GM21390 (cell line): ENCODE results near the gene FRMD6.
"Not testable (repeated sequence)": the region's sequence is repeated elsewhere in the genome, so short reads cannot be mapped to it uniquely, and the experiment has no call there.

Source experiments
- ATAC-seq: cut with Tn5 transposase; IDR thresholded peaks from one replicate; pipeline ENCODE4 v1.9.1; 2021; ENCODE audit not compliant: unreplicated experiment

The FRMD6 gene

GRCh38 chr14:51628238-51628637, 23.5 kb upstream of the FRMD6 start:
- no peak for ATAC-seq

- ATAC-seq, result no peak
Measured at GRCh38 chr14:51630987-51631386, 20.7 kb upstream of the FRMD6 start.

GRCh38 chr14:51633298-51633697, 18.4 kb upstream of the FRMD6 start:
- not testable (repeated sequence) for ATAC-seq

GRCh38 chr14:51636109-51636508, 15.6 kb upstream of the FRMD6 start:
- no peak for ATAC-seq

- no peak for ATAC-seq
Measured at GRCh38 chr14:51638071-51638944, 13.4 kb upstream of the FRMD6 start.

- ATAC-seq, result no peak
Measured at GRCh38 chr14:51639668-51640316, 11.9 kb upstream of the FRMD6 start.

GRCh38 chr14:51643140-51643539, 8.6 kb upstream of the FRMD6 start:
- ATAC-seq, result no peak

GRCh38 chr14:51644217-51644933, 7.3 kb upstream of the FRMD6 start:
- no peak for ATAC-seq

GRCh38 chr14:51648296-51648695, 3.4 kb upstream of the FRMD6 start:
- no peak for ATAC-seq

GRCh38 chr14:51650716-51651387, 858 bp upstream of the FRMD6 start:
- ATAC-seq, result no peak

- ATAC-seq, result peak; percentile 41
Measured at GRCh38 chr14:51652168-51653078, 713 bp downstream of the FRMD6 start.

- ATAC-seq, result no peak
Measured at GRCh38 chr14:51653079-51653774, 1.5 kb downstream of the FRMD6 start.

GRCh38 chr14:51653775-51654532, 2.2 kb downstream of the FRMD6 start:
- ATAC-seq, result no peak

GRCh38 chr14:51654533-51654845, 2.8 kb downstream of the FRMD6 start:
- no peak for ATAC-seq

- no peak for ATAC-seq
Measured at GRCh38 chr14:51657762-51658161, 6.1 kb downstream of the FRMD6 start.

GRCh38 chr14:51658441-51659173, 6.9 kb downstream of the FRMD6 start:
- no peak for ATAC-seq

GRCh38 chr14:51660741-51661140, 9.0 kb downstream of the FRMD6 start:
- no peak for ATAC-seq

GRCh38 chr14:51661504-51661903, 9.8 kb downstream of the FRMD6 start:
- no peak for ATAC-seq
